Psoas muscle (tissue), 8 donors: Measurements from ENCODE around the gene NEURL1. TPM values are rescaled to one million over a fixed set of nuclear protein-coding genes. Genes with fewer than 3 reads are reported as not detected.

Experiments used
- ATAC-seq, 4 donors: fragments of 200-7000 bp; cut with Tn5 transposase; one replicate each; pipeline ENCODE4 v1.9.1; 2020; ENCODE audit warnings: moderate library complexity in 3 of 4, mild to moderate bottlenecking in 2 of 4
- DNase-seq, 2 donors: peaks; one replicate each; pipeline ENCODE4 v3.0.0-alpha.2; 2020
- H3K27ac ChIP-seq: fragments of 200-600 bp; one replicate; pipeline ENCODE4 v1.8.0; 2022
- H3K27me3 ChIP-seq, 3 donors: fragments of 200-600 bp in 1 of 3; one replicate each; pipeline versions ENCODE4 v1.6.1 to v1.8.0; 2013 to 2022; ENCODE audit warnings: low read length in 2 of 3, mild to moderate bottlenecking in 2 of 3, moderate library complexity in 1 of 3; ENCODE audit not compliant: insufficient read depth in 3 of 3
- H3K36me3 ChIP-seq, 2 donors: fragments of 200-600 bp in 1 of 2; one replicate each; pipeline versions ENCODE4 v1.6.1 to v1.8.0; 2013 to 2022; ENCODE audit warnings: low read depth in 1 of 2, mild to moderate bottlenecking in 1 of 2, moderate library complexity in 1 of 2; ENCODE audit not compliant: insufficient read depth in 1 of 2
- H3K4me1 ChIP-seq: fragments of 200-600 bp; one replicate; pipeline ENCODE4 v1.8.0; 2022
- H3K4me3 ChIP-seq: fragments of 200-600 bp; one replicate; pipeline ENCODE4 v1.8.0; 2022; ENCODE audit warnings: mild to moderate bottlenecking
- H3K9me3 ChIP-seq: fragments of 200-600 bp; one replicate; pipeline ENCODE4 v1.8.0; 2022
- CTCF ChIP-seq: fragments of 200-600 bp; IDR thresholded peaks from one replicate; pipeline ENCODE4 v1.8.0; 2022; ENCODE audit warnings: antibody characterized with exemption
- WGBS, 3 donors: extraction: QIAGEN DNeasy Blood & Tissue Kit; methylation state at CpG; one replicate each; pipeline versions ENCODE4 v1.1.6 to v1.1.7; 2013; 5-methylcytosine and 5-hydroxymethylcytosine counted together
- intact Hi-C, 2 donors: fragments of 100-400 bp; cut with DNase I; formaldehyde crosslinking; loops; one replicate each; pipeline versions ENCODE4 v1.11.0 to v1.14.2; 2022
- polyA plus RNA-seq, 3 donors: library from polyadenylated mRNA; stranded (reverse); fragments of 200-250 nt; gene quantifications; one replicate each; pipeline ENCODE4 v1.2.3, GENCODE V29; 2013
- total RNA-seq, 4 donors: library from RNA; stranded (reverse); fragmentation: NEBNext Ultra II Directional in 2 of 4; extraction: Animal tissue kit (Norgen Biotek cat#: 25700) in 2 of 4; gene quantifications; one replicate each; pipeline versions ENCODE4 v1.2.1 to v1.2.4, GENCODE V29; 2021 to 2023
- donor health status: healthy with polysubstance abuse.
- donor health status: DM: no; HTN: no; CAD: no; lungs with moderate emphysema.
- donor health status: Bipolar disorder and iron deficiency.
- donor health status: healthy.
- donor health status: DM: yes; HTN: yes; CAD: no.
- donor health status: DM: no; HTN: no; CAD: no.
- donor health status: DM: no; HTN: no; CAD: no.
- donor health status: DM: yes; HTN: yes; CAD: no.

NEURL1 gene
- total and polyA plus RNA-seq, 7 donors: 10.9 to 103 (median 66.6) TPM

DNA sequence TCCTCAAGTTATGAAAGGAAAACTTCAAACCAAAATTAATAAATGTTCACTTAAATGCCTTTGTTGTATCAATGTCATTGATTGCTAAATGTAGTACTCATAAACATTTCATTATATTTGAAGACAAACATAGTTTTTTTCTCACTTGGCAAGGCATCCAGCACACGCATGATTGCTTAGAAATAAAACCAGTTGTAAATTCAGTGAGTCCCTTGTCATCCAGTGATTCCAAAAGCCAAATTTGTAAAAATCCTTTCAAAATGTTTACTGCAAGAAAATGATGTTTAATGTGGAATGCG lies 6.1 kb upstream of the NEURL1 start:
- Histone ChIP-seq H3K36me3 (no peaks in the 10 kb centered on the region), H3K9me3 (no peaks in the 10 kb centered on the region), H3K4me3 (no peak overlapping the region), H3K27me3 (no peaks in the 10 kb centered on the region), H3K4me1 (no peaks in the 10 kb centered on the region), H3K27ac (no peak overlapping the region)
- DNase-seq (no peak), ATAC-seq (no peak)
- no peak for TF ChIP-seq CTCF
- WGBS, 3 donors: 86 to 87% (median 86%) methylated on average over 2 of the region's 2 CpGs
- intact Hi-C loops: no loop called here

GRCh38 chr10:103490986-103491314 lies 2.6 kb upstream of the NEURL1 start:
- peak in 1 of 2 donors; percentile 10 for DNase-seq
- WGBS, 3 donors: 86 to 100% (median 94%) methylated on average over 1 of the region's 1 CpG
- no peak for TF ChIP-seq CTCF
- no peak overlapping the region for H3K4me3 ChIP-seq
- no peaks in the 10 kb centered on the region for H3K9me3 ChIP-seq
- ATAC-seq: no peak
- peaks cover 5% of the 10 kb centered on the region for H3K4me1 ChIP-seq
- intact Hi-C loops: no loop called here
- H3K27ac ChIP-seq: no peak overlapping the region
- H3K27me3 ChIP-seq: peaks cover 0 to 34% (median 4%) of the 10 kb centered on the region in 3 donors
- no peaks in the 10 kb centered on the region for H3K36me3 ChIP-seq

GRCh38 chr10:103491729-103492364 lies 1.7 kb upstream of the NEURL1 start:
- peaks cover 0 to 36% (median 4%) of the 10 kb centered on the region in 3 donors for H3K27me3 ChIP-seq
- ATAC-seq (peak; percentile 67 to 86 (median 76)), DNase-seq (peak in 1 of 2 donors; percentile 56)
- intact Hi-C loops: loop anchor here in 1 of 2 donors (1.0 kb wide), 1 partner anchor 38 kb away; no protein-coding TSS in a partner anchor
- no peaks in the 10 kb centered on the region for H3K36me3 ChIP-seq
- no peak overlapping the region for H3K4me3 ChIP-seq
- TF ChIP-seq CTCF: no peak
- H3K27ac ChIP-seq: no peak overlapping the region
- H3K4me1 ChIP-seq: peaks cover 5% of the 10 kb centered on the region
- 46 to 52% (median 47%) methylated on average over 7 of the region's 7 CpGs for WGBS, 3 donors
- H3K9me3 ChIP-seq: no peaks in the 10 kb centered on the region

GRCh38 chr10:103492655-103493261 lies 747 bp upstream of the NEURL1 start:
- ATAC-seq: no peak

More at GRCh38 chr10:103492655-103493261, 747 bp upstream of the NEURL1 start:
- Histone ChIP-seq H3K27ac (no peak overlapping the region), H3K27me3 (peaks cover 0 to 36% (median 4%) of the 10 kb centered on the region in 3 donors), H3K4me3 (peak overlapping the region; percentile 72), H3K36me3 (no peaks in the 10 kb centered on the region), H3K9me3 (no peaks in the 10 kb centered on the region), H3K4me1 (peaks cover 5% of the 10 kb centered on the region)
- no peak for TF ChIP-seq CTCF
- peak in 1 of 2 donors; percentile 9 for DNase-seq
- intact Hi-C loops: loop anchor here in 1 of 2 donors (1.0 kb wide), 1 partner anchor 38 kb away; no protein-coding TSS in a partner anchor
- WGBS, 3 donors: 72 to 78% (median 74%) methylated on average over 5 of the region's 5 CpGs
